HG02759 (cell line): ENCODE data around the gene FGR.
A peak's percentile ranks its signal among the peaks of the same experiment; 100 is the strongest.
"Not testable (repeated sequence)": the region's sequence is repeated elsewhere in the genome, so short reads cannot be mapped to it uniquely, and the experiment has no call there.

ENCODE experiments used
- ATAC-seq: cut with Tn5 transposase; IDR thresholded peaks from one replicate; pipeline ENCODE4 v1.9.1; 2021; ENCODE audit warnings: mild to moderate bottlenecking, moderate library complexity; ENCODE audit not compliant: unreplicated experiment

Gene FGR

DNA sequence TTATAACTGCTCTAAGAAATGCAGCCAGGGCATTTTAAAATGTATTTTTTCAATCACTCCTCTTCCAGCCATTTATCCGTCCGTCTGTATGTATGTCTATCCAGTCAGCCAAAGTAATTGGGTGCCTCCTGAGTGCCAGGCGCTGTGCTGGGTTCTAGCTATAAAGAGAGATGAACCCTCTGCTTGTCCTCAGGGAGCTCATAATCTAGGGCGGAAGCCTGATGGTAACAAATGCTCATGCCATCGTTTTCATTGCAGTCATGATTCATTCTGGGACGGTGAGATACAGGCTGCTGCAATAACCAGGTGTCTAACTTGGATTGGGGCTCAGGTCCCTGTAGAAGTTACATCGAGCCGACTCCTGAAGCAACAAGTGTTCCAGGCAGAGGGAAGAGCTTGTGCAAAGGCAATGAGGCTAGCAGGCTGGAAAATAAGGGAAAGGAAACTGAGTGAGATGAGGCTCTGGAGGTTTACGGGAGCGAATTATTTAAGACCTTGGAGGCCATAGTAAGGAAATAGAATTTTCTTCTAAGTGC, 25.4 kb upstream of the FGR start:
- no peak for ATAC-seq

GRCh38 chr1:27659497-27660299, 24.7 kb upstream of the FGR start:
- peak; percentile 68 for ATAC-seq

DNA sequence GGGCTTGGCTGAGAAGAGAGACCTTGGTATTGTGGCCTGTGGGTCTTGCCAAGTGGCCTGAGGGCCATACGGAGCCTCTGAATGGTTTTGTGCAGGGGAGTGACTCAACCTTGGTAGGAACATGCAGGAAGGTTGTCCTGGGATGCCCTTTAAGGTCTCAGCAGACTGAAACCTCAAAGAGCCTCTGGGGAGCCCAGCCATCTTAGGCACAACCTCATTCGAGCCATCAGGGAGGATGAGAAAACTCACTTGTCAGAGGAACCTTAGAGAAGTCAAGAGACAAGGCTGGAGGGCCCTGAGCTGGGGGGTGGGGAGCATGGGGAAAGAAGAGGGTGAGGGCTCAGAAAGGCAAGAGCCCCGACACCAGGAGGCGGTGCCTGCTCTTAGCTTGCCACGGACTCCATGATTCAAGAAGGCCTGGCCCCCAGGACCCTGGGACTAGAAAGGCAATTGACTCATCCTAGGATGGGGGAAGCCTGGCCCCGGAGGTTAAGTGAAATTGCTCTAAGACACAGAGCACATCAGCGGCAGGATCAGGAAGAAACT, 24.0 kb upstream of the FGR start:
- ATAC-seq, result peak; percentile 18

- no peak for ATAC-seq
These were observed 21.3 kb upstream of the FGR start for GRCh38 chr1:27656157-27656893.

- ATAC-seq, result no peak
These were observed 20.4 kb upstream of the FGR start for GRCh38 chr1:27655151-27655937.

DNA sequence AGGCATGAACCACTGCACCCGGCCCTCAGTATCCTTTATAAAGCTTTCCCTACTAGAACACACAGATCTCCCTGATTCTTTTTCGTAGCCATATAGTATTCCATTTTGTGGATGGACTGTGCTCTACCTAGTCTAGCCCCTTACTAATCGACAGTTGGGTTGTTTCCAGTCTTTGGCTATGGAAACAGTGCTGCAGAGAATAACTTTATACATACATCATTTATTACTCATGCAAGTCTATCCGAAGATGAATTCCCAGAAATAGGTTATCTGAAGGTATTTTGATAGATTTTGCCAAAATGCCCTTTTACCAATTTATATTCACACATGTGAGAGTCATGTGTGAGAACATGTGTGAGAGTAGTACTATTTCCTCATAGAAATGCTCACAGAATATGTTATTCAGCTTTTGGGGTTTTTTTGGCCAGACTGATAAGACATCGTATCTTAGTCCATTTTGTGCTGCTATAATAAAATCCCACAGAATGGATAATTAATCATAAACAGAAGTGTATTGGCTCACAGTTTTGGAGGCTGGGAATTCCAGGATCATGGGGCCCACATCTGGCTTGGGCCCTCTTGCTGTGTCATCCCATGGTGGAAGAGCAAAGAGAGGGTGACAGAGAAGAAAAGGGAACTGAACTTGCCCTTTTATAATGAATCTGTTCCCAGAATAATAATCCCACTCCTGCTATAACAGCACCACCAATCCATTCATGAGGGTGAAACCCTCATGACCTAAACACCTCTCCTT, 17.3 kb upstream of the FGR start:
- no peak for ATAC-seq

DNA sequence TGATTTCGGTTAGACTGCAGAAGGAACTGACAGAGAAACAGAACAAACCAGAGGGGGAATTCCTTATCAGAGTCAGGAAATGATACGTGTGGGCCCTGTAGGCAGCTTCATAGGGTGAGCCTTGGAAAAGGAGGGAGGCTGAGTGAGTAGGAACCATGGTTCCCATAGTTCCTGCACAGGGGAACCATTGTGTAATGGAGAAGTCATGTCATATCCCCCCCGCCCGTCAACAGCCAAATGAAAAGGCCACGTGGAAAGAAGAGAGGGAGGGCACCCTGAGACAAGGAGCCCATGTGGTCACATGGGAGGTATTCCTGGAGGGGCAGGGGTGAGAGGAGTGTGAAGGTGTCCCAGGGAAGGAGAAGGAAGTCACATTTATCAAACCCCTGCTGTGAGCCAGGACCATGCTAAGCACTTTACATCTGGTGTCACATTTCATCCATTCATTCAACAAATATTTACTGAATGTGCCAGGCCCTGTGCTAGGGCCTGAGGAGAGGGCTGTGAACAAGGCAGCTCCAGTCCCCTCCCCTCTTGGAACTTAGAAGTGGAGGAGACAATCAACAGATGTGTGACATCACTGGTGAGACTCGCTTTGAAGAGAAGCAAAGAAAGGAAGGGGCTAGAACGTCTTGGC, 15.7 kb upstream of the FGR start:
- no peak for ATAC-seq

- ATAC-seq, result no peak
These were observed 15.2 kb upstream of the FGR start for GRCh38 chr1:27650171-27650538.

DNA sequence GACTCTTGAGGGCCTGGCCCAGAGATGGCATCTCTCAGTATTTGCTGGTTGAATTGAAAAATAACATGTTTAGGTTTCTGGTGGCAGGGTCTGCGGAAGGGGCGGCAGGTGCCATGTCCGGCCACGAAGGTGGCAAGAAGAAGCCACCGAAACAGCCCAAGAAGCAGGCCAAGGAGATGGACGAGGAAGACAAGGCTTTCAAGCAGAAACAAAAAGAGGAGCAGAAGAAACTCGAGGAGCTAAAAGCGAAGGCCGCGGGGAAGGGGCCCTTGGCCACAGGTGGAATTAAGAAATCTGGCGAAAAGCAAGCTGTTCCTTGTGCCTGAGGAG, 14.3 kb upstream of the FGR start:
- no peak for ATAC-seq

GRCh38 chr1:27648602-27649305, 13.8 kb upstream of the FGR start:
- no peak for ATAC-seq

GRCh38 chr1:27647328-27647727, 12.3 kb upstream of the FGR start:
- no peak for ATAC-seq

DNA sequence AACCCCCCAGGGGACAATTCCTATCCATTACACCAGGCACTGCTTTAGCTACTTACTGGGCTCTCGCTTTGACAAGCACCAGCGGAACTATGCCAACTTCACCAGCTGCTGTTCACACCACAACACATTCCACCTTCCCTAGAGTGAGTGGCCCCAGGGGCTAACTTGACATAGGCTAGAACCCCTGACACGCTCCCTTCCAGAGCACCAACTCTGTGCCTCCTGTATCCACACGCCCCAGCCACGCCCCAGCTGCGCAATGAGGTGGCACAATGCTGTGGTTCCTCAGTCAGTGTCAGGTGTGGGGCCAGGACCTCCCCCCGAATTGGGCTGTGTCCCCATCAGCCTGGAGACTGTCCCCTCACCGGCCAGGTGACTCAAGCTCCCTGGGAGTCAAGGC, 11.7 kb upstream of the FGR start:
- ATAC-seq, result no peak

DNA sequence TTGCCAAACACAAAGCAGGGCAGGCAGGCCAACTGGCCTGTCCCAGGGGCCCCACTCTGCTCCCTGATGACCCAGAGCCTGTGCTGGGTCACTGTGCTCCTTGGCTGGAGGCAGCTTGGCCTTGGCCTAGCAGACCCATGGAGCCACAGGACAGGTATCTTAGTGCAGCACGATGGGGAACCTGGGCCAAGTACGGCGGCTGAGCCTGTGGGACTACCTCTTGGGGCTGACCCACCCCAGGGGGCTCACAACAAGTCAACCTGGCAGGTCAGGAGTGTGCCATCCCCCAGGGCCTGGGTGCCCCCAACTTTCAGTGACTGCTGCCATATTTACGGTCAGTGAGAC, 10.1 kb upstream of the FGR start:
- ATAC-seq, result no peak

GRCh38 chr1:27644369-27645070, 9.5 kb upstream of the FGR start:
- no peak for ATAC-seq

- ATAC-seq, result no peak
These were observed 8.8 kb upstream of the FGR start for GRCh38 chr1:27643600-27644368.

GRCh38 chr1:27640514-27640913, 5.5 kb upstream of the FGR start:
- not testable (repeated sequence) for ATAC-seq

- no peak for ATAC-seq
These were observed 3.8 kb upstream of the FGR start for GRCh38 chr1:27638805-27639204.

DNA sequence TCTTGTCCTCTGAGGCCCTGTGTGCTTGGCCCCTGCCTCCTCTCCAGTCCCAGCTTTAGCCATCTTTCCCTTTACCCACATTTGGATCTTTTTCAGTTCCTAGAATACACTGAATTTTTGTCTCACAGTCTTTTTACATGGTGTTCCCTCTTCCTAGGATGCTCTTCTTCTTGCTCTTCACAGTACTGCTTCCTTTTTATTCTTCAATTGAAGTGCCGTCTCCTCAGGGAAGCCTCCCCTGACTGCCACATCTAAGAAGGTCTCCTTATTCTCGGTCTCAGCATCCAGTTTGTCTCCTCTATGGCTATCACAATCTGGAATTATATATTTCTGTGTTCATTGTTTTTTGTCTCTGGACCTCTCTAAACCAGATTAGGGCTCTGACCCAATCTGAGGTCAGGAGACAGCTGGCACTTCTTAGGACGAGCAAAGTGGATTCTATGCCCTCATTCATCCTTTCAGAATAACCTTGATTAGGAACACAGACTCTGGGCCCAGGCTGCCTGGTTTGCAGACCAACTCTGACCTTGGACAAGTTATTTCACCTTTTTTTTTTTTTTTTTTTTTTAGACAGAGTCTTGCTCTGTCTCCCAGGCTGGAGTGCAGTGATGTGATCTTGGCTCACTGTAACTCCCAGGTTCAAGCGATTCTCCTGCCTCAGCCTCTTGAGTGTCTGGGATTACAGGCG, 3.2 kb upstream of the FGR start:
- no peak for ATAC-seq
